ENCODE measurements around the gene ANP32D.

GRCh38 chr12:48423171-48423570, 49.2 kb upstream of the ANP32D start:
- TF ChIP-seq, protein P1, sequence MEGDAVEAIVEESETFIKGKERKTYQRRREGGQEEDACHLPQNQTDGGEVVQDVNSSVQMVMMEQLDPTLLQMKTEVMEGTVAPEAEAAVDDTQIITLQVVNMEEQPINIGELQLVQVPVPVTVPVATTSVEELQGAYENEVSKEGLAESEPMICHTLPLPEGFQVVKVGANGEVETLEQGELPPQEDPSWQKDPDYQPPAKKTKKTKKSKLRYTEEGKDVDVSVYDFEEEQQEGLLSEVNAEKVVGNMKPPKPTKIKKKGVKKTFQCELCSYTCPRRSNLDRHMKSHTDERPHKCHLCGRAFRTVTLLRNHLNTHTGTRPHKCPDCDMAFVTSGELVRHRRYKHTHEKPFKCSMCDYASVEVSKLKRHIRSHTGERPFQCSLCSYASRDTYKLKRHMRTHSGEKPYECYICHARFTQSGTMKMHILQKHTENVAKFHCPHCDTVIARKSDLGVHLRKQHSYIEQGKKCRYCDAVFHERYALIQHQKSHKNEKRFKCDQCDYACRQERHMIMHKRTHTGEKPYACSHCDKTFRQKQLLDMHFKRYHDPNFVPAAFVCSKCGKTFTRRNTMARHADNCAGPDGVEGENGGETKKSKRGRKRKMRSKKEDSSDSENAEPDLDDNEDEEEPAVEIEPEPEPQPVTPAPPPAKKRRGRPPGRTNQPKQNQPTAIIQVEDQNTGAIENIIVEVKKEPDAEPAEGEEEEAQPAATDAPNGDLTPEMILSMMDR (IDR thresholded peaks at IDR 0.05) = no peak
- TF ChIP-seq POLR2AphosphoS5 (IDR thresholded peaks at IDR 0.05) = no peak
- no peak for TF ChIP-seq POLR2A (IDR thresholded peaks at IDR 0.05)

All from gastroesophageal sphincter (tissue), 3 donors.